Stomach (tissue), 19 donors: ENCODE results near the gene SPEF1. TPM values are rescaled to one million over a fixed set of nuclear protein-coding genes. Genes with fewer than 3 reads are reported as not detected.
A peak's percentile ranks its signal among the peaks of the same experiment; 100 is the strongest.
"Not testable (repeated sequence)": the region's sequence is repeated elsewhere in the genome, so short reads cannot be mapped to it uniquely, and the experiment has no call there.

Source experiments
- DNase-seq, 2 donors: peaks; one replicate each; pipeline versions ENCODE4 v3.0.0 to v3.0.0-alpha.2; 2013 to 2019
- H3K27ac ChIP-seq, 5 donors: fragments of 200-600 bp in 4 of 5; sonication (generic) in 4 of 5; one replicate each; pipeline ENCODE4 v1.5.1; 2013 to 2019; ENCODE audit warnings: mild to moderate bottlenecking in 1 of 5, moderate library complexity in 1 of 5
- H3K27me3 ChIP-seq, 3 donors: fragments of 200-600 bp; sonication (generic); one replicate each; pipeline ENCODE4 v1.5.1; 2017 to 2019; ENCODE audit warnings: mixed run types in 1 of 3
- H3K36me3 ChIP-seq, 4 donors: fragments of 200-600 bp; sonication (generic); 1 replicate in 3 of 4; 2 replicates in 1 of 4; pipeline ENCODE4 v1.5.1; 2016 to 2019
- H3K4me1 ChIP-seq, 4 donors: fragments of 200-600 bp; sonication (generic); one replicate each; pipeline ENCODE4 v1.5.1; 2016 to 2019
- H3K4me3 ChIP-seq, 4 donors: fragments of 200-600 bp; sonication (generic) in 3 of 4; one replicate each; pipeline ENCODE4 v1.5.1; 2016 to 2019; ENCODE audit warnings: mild to moderate bottlenecking in 1 of 4
- H3K9me3 ChIP-seq, 4 donors: fragments of 200-600 bp; sonication (generic); one replicate each; pipeline ENCODE4 v1.5.1; 2016 to 2019
- EP300 ChIP-seq: sonication (generic); formaldehyde crosslinking; IDR thresholded peaks from one replicate; pipeline ENCODE4 v1.6.1; 2017; ENCODE audit warnings: antibody characterized with exemption
- POLR2A ChIP-seq, 4 donors: fragments of 450-650 bp; IDR thresholded peaks; one replicate each; pipeline ENCODE4 v1.6.1; 2016; ENCODE audit warnings: antibody characterized with exemption in 4 of 4, control low read depth in 2 of 4, mild to moderate bottlenecking in 1 of 4, moderate library complexity in 1 of 4
- POLR2AphosphoS5 ChIP-seq, 3 donors: sonication (generic); formaldehyde crosslinking; IDR thresholded peaks; one replicate each; pipeline ENCODE4 v1.6.1; 2016; ENCODE audit warnings: antibody characterized with exemption in 3 of 3
- WGBS, 5 donors: extraction: QIAGEN DNeasy Blood & Tissue Kit in 3 of 5; methylation state at CpG; one replicate each; pipeline versions ENCODE4 v1.1.5 to v1.1.7; 2013 to 2018; 5-methylcytosine and 5-hydroxymethylcytosine counted together
- intact Hi-C: fragments of 100-400 bp; cut with DNase I; formaldehyde crosslinking; loops from one replicate; pipeline ENCODE4 v1.15.1; 2023; ENCODE audit warnings: low total_unique reads
- long read RNA-seq, 10 donors: transcript quantifications; one replicate each; lab custom pipeline, GENCODE V29; 2026
- polyA plus RNA-seq, 3 donors: library from polyadenylated mRNA; stranded (reverse); fragments of 200-250 nt; gene quantifications; one replicate each; pipeline ENCODE4 v1.2.3, GENCODE V29; 2013
- total RNA-seq, 5 donors: library from RNA; depleted of rRNA; stranded (reverse); fragments of >200 nt; gene quantifications; one replicate each; pipeline versions ENCODE4 v1.1.0 to v1.2.3, GENCODE V29; 2014 to 2016
- TF ChIP-seq, protein P1 (sequence below), 7 experiments: fragments of 450-650 bp in 4 of 7; fragments of 200-600 bp in 3 of 7; sonication (generic) in 3 of 7; IDR thresholded peaks; one replicate each; pipeline ENCODE4 v1.5.1; 2016 to 2019; ENCODE audit warnings: antibody characterized with exemption in 7 of 7, control low read depth in 2 of 7, mild to moderate bottlenecking in 1 of 7
- donor health status: healthy with polysubstance abuse.
- donor health status: Bipolar disorder and iron deficiency.
- donor health status: healthy.

The SPEF1 gene, protein sequence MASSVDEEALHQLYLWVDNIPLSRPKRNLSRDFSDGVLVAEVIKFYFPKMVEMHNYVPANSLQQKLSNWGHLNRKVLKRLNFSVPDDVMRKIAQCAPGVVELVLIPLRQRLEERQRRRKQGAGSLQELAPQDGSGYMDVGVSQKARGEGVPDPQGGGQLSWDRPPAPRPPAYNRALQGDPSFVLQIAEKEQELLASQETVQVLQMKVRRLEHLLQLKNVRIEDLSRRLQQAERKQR
- total RNA-seq (not detected), polyA plus RNA-seq (under 1 TPM in 2 of 3 donors, not detected in 1; 0.18 to 0.19 TPM)
- long read RNA-seq, donor 1 = 0 reads
- long read RNA-seq, donor 2 = 0 reads
- long read RNA-seq, donor 3 = 0 reads
- long read RNA-seq, donor 4 = 0 reads
- long read RNA-seq, donor 5 = 0 reads
- long read RNA-seq, donor 6 = 0 reads
- long read RNA-seq, donor 7 = 0 reads
- long read RNA-seq, donor 8 = 0 reads
- long read RNA-seq, donor 9 = 0 reads
- long read RNA-seq, donor 10 = 0 reads

DNA sequence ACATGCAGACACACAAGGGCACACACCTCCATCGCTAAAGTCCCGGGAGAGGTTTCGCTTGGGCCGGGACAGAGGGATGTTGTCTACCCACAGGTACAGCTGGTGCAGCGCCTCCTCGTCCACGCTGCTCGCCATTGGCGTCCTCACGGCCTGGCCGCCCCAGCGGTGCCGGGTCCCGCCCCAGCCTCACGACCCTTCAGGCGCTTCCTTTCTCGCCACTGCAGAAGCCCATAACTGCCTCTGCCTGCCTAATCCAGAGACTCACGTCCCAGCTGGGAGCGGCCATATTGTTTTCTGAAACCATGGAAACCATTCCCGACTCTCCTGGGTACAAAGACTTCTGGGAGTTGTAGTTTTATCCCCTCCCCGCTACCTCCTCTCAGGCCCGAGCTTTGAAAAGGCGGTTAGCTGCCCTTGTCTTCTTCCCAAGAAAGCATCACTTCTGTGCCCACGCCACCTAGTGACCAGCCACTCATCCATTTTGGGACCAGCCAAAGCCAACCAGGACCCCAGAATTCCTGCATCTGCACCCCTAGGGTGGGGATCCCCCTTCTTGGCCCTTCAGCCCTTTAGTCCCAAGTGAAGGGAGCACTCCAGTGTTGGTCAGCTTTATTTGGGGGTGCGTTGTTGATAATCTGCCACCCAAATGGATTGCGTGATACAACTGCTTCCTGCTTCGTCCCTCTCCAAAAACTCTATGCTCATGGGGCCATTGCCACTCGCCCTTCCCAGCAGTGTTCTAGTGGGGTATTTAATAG is at the start of gene SPEF1:
Gene SPEF1 (minus strand): TSS at position 296 of the 758 bp plus-strand sequence. CDS start 161 bp downstream, at position 135.
- H3K27me3 ChIP-seq = peaks cover 0 to 17% (median 4%) of the 10 kb centered on the region in 3 donors
- intact Hi-C loops = loop anchor here (5.0 kb wide), 1 partner anchor 71 kb away; no protein-coding TSS in a partner anchor
- H3K27ac ChIP-seq = peak within 1 kb of the TSS in 4 of 5 donors; percentile 0 to 61 (median 48)
- WGBS, 5 donors = 14 to 26% (median 17%) methylated on average over 18 to 28 of the region's 28 CpGs
- peak within 1 kb of the TSS; percentile 29 to 48 (median 38) for H3K4me3 ChIP-seq
- H3K36me3 ChIP-seq = peaks cover 0 to 25% (median 8%) of the 10 kb centered on the region in 4 donors
- peak; percentile 76 to 96 for DNase-seq
- peaks cover 52 to 75% (median 66%) of the 10 kb centered on the region in 4 donors for H3K4me1 ChIP-seq
- no peaks in the 10 kb centered on the region for H3K9me3 ChIP-seq
- TF ChIP-seq POLR2A (IDR thresholded peaks at IDR 0.05) (no peak), POLR2AphosphoS5 (IDR thresholded peaks at IDR 0.05) (peak in 2 of 3 donors; percentile 32 to 61), EP300 (no peak)
- TF ChIP-seq, protein P1, sequence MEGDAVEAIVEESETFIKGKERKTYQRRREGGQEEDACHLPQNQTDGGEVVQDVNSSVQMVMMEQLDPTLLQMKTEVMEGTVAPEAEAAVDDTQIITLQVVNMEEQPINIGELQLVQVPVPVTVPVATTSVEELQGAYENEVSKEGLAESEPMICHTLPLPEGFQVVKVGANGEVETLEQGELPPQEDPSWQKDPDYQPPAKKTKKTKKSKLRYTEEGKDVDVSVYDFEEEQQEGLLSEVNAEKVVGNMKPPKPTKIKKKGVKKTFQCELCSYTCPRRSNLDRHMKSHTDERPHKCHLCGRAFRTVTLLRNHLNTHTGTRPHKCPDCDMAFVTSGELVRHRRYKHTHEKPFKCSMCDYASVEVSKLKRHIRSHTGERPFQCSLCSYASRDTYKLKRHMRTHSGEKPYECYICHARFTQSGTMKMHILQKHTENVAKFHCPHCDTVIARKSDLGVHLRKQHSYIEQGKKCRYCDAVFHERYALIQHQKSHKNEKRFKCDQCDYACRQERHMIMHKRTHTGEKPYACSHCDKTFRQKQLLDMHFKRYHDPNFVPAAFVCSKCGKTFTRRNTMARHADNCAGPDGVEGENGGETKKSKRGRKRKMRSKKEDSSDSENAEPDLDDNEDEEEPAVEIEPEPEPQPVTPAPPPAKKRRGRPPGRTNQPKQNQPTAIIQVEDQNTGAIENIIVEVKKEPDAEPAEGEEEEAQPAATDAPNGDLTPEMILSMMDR (IDR thresholded peaks at IDR 0.05) = peak in 4 of 7 experiments; percentile 3 to 45 (median 30)

DNA sequence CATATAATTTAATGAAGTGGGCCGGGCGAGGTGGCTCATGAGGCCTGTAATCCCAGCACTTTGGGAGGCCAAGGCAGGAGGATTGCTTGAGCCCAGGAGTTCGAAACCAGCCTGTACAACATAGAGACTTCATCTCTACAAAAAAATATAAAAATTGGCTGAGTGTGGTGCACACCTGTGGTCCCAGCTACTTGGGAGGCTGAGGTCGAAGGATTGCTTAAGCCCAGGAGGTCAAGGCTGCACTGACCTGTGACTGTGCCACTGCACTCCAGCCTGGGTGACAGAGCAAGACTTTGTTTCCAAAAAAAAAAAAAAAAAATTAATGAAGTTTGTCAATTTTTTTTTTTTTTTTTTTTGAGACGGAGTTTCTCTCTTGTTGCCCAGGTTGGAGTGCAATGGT is 48.6 kb upstream of the SPEF1 start:
- H3K4me3 ChIP-seq, H3K27ac ChIP-seq, H3K9me3 ChIP-seq, DNase-seq, intact Hi-C loops, H3K27me3 ChIP-seq, H3K4me1 ChIP-seq: not testable (repeated sequence)
- 93 to 98% (median 95%) methylated on average over 5 of the region's 5 CpGs for WGBS, 5 donors
- H3K36me3 ChIP-seq = peaks cover 10 to 49% (median 37%) of the 10 kb centered on the region in 4 donors

DNA sequence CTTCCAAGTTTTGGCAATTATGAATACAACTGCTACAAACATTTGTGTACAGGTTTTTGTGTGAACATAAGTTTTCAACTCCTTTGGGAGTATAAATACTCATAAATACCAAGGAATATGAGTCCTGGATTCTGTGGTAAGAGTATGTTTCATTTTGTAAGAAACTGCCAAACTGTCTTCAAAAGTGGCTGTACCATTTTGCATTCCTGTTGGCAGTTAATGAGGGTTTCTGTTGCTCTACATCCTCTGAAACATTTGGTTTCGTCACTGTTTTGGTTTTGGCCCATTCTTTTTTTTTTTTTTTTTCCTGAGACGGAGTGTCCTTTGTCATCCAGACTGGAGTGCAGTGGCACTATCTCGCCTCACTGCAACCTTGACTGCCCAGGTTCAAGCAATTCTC is 47.5 kb upstream of the SPEF1 start:
- Histone ChIP-seq H3K27ac (no peak overlapping the region), H3K9me3 (no peaks in the 10 kb centered on the region), H3K27me3 (no peaks in the 10 kb centered on the region), H3K36me3 (peaks cover 21 to 60% (median 48%) of the 10 kb centered on the region in 4 donors), H3K4me3 (no peak overlapping the region), H3K4me1 (no peaks in the 10 kb centered on the region)
- intact Hi-C loops = no loop called here
- no peak for DNase-seq
- WGBS, 5 donors = 88 to 96% (median 93%) methylated on average over 3 of the region's 3 CpGs
- TF ChIP-seq POLR2A (IDR thresholded peaks at IDR 0.05) (no peak), POLR2AphosphoS5 (IDR thresholded peaks at IDR 0.05) (no peak), EP300 (no peak)
- TF ChIP-seq, protein P1 (IDR thresholded peaks at IDR 0.05) = no peak

DNA sequence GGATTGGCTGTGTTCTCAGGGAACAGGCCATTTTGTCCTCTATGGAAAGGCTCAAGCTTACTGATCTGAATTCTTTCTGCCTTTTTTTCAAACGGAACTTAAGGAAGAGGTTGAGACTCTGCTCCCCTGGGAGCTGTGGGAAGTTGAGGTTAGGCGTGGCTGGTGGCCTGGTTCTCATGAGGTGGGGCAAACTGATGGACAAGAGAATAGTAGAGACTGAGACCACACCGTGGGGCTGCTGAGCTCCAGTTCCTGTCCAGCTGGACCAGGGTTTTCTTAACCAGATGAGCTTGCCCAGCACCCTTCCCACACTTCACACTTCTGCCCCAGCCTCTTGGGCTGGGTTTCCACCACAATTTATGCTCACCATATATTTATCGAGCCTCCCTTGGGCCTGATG is 45.2 kb upstream of the SPEF1 start:
- Histone ChIP-seq H3K4me3 (no peak overlapping the region), H3K27me3 (no peaks in the 10 kb centered on the region), H3K27ac (no peak overlapping the region), H3K9me3 (no peaks in the 10 kb centered on the region), H3K4me1 (peaks cover 2 to 6% (median 3%) of the 10 kb centered on the region in 4 donors), H3K36me3 (peaks cover 32 to 76% (median 68%) of the 10 kb centered on the region in 4 donors)
- TF ChIP-seq, protein P1 (IDR thresholded peaks at IDR 0.05) = no peak
- TF ChIP-seq EP300 = no peak
- TF ChIP-seq POLR2A (IDR thresholded peaks at IDR 0.05) = no peak
- TF ChIP-seq POLR2AphosphoS5 (IDR thresholded peaks at IDR 0.05) = no peak
- intact Hi-C loops = no loop called here
- no peak for DNase-seq
- 77 to 86% (median 78%) methylated on average over 4 of the region's 4 CpGs for WGBS, 5 donors
